ENCODE data around the gene NQO2. TPM values are rescaled to one million over a fixed set of nuclear protein-coding genes. Genes with fewer than 3 reads are reported as not detected.

NQO2 gene
- total RNA-seq, 1 experiment from 2014 or later: 26.8 TPM

DNA sequence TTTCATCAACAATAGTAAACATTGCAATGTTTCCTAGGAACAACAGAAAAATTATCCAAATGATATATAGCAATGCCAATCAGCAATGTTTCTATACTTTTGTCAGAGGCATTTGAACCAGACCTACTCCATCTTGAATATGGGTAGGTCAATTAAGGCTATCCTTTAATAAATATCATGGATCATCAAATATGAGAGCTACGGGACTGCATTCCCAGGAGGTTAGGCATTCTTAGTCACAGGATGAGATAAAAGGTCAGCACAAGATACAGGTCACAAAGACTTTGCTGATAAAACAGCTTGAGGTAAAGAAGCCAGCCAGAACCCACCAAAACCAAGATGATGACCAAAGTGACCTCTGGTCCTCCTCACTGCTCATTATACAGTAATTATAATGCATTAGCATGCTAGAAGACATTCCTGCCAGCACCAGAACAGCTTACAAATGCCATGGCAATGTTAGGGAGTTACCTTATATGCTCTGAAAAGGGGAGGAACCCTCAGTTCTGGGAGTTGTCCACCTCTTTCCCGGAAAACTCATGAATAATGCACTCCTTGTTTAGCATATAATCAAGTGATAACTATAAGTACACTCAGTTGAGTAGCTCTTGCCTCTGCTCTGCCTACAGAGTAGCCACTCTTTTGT, 19.8 kb upstream of the NQO2 start:
- no peaks in the 10 kb centered on the region for H3K9me3 ChIP-seq (ENCODE audit: low read length)
- no peak overlapping the region for H2AFZ ChIP-seq (ENCODE audit: low read length)
- H3K4me1 ChIP-seq (ENCODE audit: insufficient read depth, low read length): peaks cover 72% of the 10 kb centered on the region
- H3K36me3 ChIP-seq (ENCODE audit: low read depth, low read length): no peaks in the 10 kb centered on the region
- no peak overlapping the region for H3K9ac ChIP-seq (ENCODE audit: low read length)
- no peaks in the 10 kb centered on the region for H3K9me2 ChIP-seq (replicated peaks; ENCODE audit: low read length)
- TSS peak; percentile 80 for BruUV-seq (replicated peaks)
- DNase-seq: peak; percentile 38
- intact Hi-C loops (cut with micrococcal nuclease): loop anchor here (10.0 kb wide), 1 partner anchor 45 kb away; no protein-coding TSS in a partner anchor
- CTCF ChIA-PET: interaction anchor here (0.5 to 0.6 kb wide), 2 partner anchors 11 to 74 kb away, joined by 4 to 5 read pairs; no protein-coding TSS in a partner anchor
- no peaks in the 10 kb centered on the region for H4K20me1 ChIP-seq (ENCODE audit: low read length)
- no peak overlapping the region for H3K4me3 ChIP-seq (ENCODE audit: low read length)
- no peaks in the 10 kb centered on the region for H3K79me2 ChIP-seq (ENCODE audit: low read length)
- peak overlapping the region; percentile 89 for H3K27ac ChIP-seq (ENCODE audit: low read length)
- H3K4me2 ChIP-seq (ENCODE audit: low read length): peak overlapping the region; percentile 43
- TF ChIP-seq, protein P1, sequence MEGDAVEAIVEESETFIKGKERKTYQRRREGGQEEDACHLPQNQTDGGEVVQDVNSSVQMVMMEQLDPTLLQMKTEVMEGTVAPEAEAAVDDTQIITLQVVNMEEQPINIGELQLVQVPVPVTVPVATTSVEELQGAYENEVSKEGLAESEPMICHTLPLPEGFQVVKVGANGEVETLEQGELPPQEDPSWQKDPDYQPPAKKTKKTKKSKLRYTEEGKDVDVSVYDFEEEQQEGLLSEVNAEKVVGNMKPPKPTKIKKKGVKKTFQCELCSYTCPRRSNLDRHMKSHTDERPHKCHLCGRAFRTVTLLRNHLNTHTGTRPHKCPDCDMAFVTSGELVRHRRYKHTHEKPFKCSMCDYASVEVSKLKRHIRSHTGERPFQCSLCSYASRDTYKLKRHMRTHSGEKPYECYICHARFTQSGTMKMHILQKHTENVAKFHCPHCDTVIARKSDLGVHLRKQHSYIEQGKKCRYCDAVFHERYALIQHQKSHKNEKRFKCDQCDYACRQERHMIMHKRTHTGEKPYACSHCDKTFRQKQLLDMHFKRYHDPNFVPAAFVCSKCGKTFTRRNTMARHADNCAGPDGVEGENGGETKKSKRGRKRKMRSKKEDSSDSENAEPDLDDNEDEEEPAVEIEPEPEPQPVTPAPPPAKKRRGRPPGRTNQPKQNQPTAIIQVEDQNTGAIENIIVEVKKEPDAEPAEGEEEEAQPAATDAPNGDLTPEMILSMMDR (conservative IDR thresholded peaks at IDR 0.05; ENCODE audit: low read depth, low read length): no peak
- no peak for TF ChIP-seq EZH2phosphoT487 (IDR thresholded peaks at IDR 0.05; ENCODE audit: borderline replicate concordance, low read length)
- TF ChIP-seq EZH2 (IDR thresholded peaks at IDR 0.05; ENCODE audit: low read length, unreplicated experiment): no peak
- H3K27me3 ChIP-seq (ENCODE audit: low read length): no peaks in the 10 kb centered on the region
- peak; percentile 21 for ATAC-seq
- no peaks in the 10 kb centered on the region for H3F3A ChIP-seq (ENCODE audit: low read length, unreplicated experiment)
- POLR2A ChIA-PET (ENCODE audit: unreplicated experiment): interaction anchor here (0.5 to 1.2 kb wide), 6 partner anchors 8 to 326 kb away, joined by 3 to 6 read pairs (median 4); no protein-coding TSS in a partner anchor

DNA sequence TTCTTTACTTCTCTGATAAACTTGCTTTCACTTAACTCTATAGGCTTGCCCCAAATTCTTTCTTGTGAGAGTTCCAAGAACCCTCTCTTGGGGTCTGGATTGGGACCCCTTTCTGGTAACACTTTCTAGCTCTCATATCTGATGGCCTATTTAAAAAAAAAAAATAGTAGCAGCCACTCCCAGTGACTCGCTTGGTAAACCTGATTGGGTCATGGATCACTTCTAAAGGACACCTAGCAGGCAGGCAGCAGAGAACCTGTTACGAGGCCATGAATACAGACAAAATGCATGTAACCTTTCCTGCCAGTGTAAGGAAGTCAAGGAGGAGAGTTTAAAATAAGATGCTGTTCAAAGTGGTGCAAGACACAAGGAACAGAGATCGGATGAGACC, 19.2 kb upstream of the NQO2 start:
- POLR2A ChIA-PET (ENCODE audit: unreplicated experiment): interaction anchor here (0.5 to 1.2 kb wide), 5 partner anchors 8 to 326 kb away, joined by 3 to 6 read pairs (median 5); no protein-coding TSS in a partner anchor
- no peaks in the 10 kb centered on the region for H3K9me3 ChIP-seq (ENCODE audit: low read length)

More for the DNA sequence above, 19.2 kb upstream of the NQO2 start:
- H3F3A ChIP-seq (ENCODE audit: low read length, unreplicated experiment): no peaks in the 10 kb centered on the region
- peak; percentile 60 for ATAC-seq
- H3K27me3 ChIP-seq (ENCODE audit: low read length): no peaks in the 10 kb centered on the region
- no peaks in the 10 kb centered on the region for H3K9me2 ChIP-seq (replicated peaks; ENCODE audit: low read length)
- H3K79me2 ChIP-seq (ENCODE audit: low read length): no peaks in the 10 kb centered on the region
- no peaks in the 10 kb centered on the region for H3K36me3 ChIP-seq (ENCODE audit: low read depth, low read length)
- H3K9ac ChIP-seq (ENCODE audit: low read length): peak overlapping the region; percentile 64
- H4K20me1 ChIP-seq (ENCODE audit: low read length): no peaks in the 10 kb centered on the region
- peak; percentile 70 for DNase-seq
- H3K4me3 ChIP-seq (ENCODE audit: low read length): no peak overlapping the region
- TF ChIP-seq, protein P1 (conservative IDR thresholded peaks at IDR 0.05; ENCODE audit: low read depth, low read length): no peak
- no peak for TF ChIP-seq EZH2phosphoT487 (IDR thresholded peaks at IDR 0.05; ENCODE audit: borderline replicate concordance, low read length)
- no peak for TF ChIP-seq EZH2 (IDR thresholded peaks at IDR 0.05; ENCODE audit: low read length, unreplicated experiment)
- peaks cover 77% of the 10 kb centered on the region for H3K4me1 ChIP-seq (ENCODE audit: insufficient read depth, low read length)
- H3K4me2 ChIP-seq (ENCODE audit: low read length): peak overlapping the region; percentile 43
- intact Hi-C loops (cut with micrococcal nuclease): loop anchor here (10.0 kb wide), 1 partner anchor 46 kb away; no protein-coding TSS in a partner anchor
- peak overlapping the region; percentile 89 for H3K27ac ChIP-seq (ENCODE audit: low read length)
- TSS peak; percentile 60 for BruUV-seq (replicated peaks)
- CTCF ChIA-PET: interaction anchor here (0.5 kb wide), 1 partner anchor 73 kb away, joined by 5 read pairs; no protein-coding TSS in a partner anchor
- H2AFZ ChIP-seq (ENCODE audit: low read length): no peak overlapping the region

Data from PC-3 (cell line).